IPS-11a (cell line): Measurements from ENCODE around the gene FIGNL2.
"Not testable (repeated sequence)": the region's sequence is repeated elsewhere in the genome, so short reads cannot be mapped to it uniquely, and the experiment has no call there.

Source experiments
- H3K4me3 ChIP-seq: one replicate; pipeline ENCODE4 v1.5.1; 2013; ENCODE audit warnings: low read depth, low read length, control low read depth

FIGNL2 gene

DNA sequence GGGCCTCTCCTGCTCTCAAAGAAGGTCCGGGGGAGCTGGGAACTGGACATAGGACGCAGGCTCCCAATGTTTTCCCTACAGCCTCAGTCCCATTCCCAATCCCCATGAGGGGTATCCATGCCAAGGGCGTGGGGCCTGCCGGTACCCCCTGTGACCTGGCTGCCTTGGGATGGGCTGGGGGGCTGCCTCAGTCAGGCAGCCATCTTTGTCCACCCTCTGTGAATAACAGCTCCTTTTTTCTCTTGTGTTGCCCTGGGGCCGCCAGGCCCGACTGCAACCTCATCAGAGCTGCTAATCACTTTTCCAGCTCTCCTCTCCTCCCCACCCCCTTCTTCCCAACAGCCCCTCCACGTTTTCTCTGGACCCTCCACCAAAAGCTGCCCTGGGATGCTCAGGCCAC is 11.2 kb downstream of the FIGNL2 start:
- H3K4me3 ChIP-seq = no peak overlapping the region

DNA sequence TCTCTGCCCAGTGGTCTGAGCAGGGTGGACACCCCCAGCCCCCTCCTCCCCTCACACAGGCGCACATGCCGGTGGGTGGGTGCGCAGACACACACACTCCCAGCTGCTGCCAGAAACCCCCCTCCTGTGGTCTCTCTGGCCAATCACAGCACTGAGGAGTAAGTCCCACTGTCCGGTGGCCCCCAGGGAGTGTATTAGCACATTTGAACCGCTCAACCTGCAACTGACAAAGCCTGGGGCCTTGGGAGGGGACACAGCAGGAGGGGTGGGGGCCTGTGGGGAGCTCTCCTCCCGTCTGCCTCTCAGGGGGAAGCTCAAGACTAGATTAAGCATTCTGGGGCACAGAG is 11.7 kb downstream of the FIGNL2 start:
- no peak overlapping the region for H3K4me3 ChIP-seq

DNA sequence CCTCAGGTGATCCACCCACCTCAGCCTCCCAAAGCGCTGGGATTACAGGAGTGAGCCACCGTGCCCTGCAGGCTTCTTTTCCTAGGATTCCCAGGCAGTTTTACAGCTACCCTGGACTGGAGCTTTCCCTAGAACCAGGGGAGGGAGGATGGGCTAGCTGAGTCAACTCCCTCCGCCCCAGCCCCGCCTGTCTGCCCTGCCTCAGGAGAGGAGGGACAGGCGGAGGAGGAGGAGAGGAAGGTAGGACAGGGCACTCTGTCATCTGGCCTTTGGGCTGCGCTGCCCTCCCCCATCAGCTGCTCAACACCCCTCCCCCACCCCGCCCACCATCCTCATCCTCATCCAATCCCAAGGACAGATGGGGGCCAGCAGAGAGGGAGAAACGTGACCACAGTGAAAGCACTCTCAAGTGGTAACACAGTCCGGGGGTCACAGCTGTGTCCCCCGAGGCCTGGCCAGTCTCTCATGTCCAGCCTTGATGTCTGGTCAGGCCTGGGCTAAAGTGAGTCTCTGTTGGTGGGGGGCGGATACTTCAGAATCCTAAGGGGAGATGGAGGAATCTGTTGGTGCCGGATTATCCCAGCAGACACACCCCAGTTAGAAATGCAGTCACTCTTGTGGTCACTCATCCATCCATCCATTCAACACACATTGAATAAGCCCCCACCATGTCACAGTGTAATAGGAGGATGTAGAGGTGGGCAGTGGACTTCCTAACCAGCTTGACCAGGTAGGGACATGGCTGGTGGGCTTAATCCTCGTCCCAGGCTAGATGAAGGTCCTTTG is 12.3 kb downstream of the FIGNL2 start:
- H3K4me3 ChIP-seq = no peak overlapping the region

DNA sequence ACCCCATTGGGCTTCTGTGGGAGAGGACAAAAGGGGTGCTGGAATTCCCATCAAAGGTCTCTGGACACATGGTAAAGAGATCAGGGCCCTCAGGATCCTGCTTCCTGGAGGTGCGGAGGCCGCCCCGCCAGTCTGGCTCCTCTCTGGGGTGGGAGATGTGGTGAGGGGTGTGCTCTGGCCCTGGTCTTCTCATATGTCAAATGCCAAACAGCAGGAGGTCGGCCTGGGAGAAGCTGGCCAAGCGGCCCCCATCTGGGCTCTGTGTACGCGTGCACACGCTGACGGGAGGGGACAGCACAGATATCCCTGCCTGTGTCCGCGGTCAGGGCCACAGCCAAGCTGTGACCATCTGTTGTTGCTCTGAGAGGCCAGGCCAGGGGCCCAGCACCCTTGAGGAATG is 14.1 kb downstream of the FIGNL2 start:
- H3K4me3 ChIP-seq = no peak overlapping the region

DNA sequence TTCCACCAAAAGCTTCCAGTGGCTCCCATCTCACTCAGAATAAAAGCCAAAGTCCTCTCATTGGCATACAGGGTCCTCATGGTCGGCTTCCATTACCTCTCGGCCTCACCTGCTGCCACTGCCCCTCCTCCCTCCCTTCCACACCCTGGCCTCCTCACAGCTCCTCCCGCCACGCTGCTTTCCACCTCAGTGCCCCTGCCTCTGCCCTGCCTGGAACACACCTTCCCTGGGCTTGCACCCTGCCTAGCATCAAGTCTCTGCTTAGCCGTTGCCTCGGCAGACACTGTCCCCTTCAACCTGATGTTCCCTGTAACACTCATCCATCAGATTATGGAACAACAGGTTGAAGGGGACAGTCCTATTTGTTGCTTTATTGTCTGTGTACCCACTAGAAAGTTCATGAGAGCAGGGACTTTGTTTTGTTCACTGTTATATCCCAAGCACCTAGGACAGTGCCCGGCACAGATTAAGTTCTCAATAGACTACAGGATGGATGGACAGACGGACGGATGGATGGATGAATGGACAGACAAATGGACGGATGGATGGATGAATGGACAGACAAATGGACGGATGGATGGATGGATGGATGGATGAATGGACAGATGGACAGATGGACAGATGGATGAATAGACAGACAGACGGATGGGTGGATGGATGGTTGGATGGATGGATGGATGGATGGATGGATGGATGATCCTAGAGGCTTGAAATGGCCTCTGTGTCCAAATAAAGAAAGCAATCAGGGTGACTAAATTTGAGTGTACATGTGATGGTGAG is 14.9 kb downstream of the FIGNL2 start:
- no peak overlapping the region for H3K4me3 ChIP-seq

DNA sequence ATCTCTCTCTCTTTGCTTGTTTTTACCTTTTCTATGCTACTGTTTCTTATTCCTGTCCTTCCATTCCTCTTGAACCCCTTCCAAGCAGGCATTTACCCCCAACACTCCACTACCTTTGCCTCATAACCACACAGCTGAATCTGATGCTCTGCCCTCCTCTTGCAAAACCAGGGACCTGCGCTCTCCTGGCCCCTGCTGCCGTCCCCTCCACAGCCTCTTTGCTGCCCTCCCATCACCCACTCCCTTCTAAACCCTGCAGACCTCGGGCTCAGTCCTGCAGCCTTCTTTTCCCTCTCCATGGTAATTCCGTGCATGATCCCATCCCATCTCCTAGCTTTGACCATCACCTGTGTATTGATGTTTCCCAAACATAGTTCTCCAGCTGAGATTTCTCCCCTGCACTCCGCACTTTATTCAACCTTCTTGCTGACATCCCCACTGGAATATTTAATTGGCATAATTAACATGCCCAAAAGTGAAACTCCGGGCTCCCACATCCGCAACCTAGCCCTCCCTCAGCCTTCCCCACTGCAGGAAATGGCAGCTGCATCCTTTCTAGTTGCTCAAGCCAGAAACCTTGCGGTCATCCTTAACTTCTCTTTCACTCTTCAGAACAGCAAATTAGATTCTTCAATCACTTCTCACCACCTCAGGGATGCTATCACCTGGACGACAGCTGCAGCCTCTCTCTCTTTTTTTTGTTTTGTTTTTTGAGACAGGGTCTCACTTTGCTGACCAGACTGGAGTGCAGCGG is 16.0 kb downstream of the FIGNL2 start:
- H3K4me3 ChIP-seq = no peak overlapping the region

DNA sequence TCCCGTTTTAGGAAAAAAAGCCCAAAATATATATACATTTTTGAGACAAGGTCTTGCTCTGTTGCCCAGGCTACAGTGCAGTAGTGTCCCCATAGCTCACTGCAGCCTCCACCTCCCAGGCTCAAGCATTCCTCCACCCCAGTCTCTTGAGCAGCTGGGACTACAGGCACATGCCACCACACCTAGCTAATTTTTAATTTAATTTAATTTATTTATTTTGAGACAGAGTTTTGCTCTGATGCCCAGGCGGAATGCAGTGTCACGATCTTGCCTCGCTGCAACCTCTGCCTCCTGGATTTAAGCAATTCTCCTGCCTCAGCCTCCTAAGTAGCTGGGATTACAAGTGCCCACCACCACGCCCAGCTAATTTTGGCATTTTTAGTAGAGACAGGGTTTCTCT is 16.7 kb downstream of the FIGNL2 start:
- not testable (repeated sequence) for H3K4me3 ChIP-seq

DNA sequence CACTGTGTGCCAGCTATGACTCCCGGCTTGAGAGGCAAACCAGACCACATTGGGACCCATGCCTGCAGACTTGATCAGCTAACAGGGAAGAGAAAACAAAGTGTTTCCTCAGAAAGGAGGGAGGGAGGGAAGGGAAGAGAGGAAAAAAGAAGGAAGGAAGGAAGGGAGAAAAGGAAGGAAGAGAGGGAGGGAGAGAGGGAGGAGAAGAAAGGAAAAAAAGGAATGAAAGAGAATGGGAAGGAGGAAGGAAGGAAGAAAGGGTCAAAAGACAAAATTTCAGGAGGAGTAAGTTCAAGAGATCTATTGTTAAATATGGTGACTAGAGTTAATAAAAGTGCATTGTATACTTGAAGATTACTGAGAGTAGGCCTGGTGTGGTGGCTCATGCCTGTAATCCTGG is 18.9 kb downstream of the FIGNL2 start:
- no peak overlapping the region for H3K4me3 ChIP-seq

DNA sequence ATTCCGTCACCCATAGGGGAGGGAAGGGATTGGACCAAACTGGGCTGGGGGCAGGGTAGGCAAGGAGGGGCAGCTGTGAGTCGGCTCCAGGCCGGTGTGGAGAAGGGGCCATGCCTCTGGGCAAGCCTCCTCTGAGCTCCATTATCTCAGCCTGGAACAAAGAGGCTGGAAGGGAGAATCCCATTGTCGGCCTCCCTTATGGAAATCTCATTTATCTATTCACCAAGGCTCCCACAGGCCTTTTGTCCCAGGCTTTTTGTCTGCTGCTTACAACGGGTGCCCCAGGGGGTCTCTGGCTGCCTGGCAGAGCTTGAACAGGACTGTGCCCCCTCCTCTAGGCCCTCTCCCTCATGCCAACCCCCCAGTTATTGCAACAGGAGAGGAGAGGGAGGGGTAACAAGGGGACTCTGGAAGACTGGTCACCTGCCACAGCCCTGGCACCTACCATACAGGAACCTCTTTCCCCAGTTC is 19.5 kb downstream of the FIGNL2 start:
- H3K4me3 ChIP-seq = no peak overlapping the region

DNA sequence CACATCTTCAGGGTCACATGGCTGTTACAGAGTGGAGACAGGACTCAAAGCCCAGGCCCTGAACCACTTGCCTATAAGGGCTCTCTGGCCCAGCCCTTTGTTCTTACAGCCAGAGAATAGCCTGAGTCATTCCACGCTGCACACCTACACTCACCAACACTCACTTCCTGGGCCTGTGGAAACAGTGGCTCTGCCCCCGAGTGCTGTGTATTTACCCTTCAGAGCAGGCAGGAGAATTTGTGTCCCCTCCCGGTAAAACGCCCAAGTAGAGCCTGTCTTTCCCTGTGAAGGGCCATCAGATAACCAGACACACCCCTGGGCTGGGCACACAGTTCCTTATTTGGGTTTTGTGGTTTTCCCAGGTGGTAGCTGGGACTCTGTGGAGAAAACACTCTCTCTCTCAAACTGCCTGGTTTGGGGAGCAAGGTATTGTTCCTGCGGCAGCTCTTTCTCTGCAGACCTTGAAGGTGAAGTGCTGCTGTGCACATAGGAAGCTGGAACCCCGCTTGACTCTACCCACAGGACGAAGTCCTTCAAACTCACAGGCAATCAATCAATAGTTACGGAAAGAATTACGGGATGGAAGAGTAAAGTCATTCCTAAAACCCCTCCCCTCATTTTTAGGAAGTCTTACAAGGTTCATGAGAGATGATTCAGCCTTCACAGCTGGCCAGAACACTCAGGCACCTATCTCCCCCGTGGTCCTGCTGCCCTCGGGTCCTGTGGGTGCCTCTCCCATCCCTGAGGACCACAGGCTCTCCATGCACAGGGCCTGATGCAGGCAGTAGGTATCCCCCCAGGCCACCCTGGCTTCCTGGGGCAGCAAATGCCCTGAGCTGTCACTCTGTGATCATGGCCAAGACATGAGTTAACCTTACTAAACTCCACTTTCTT is 20.3 kb downstream of the FIGNL2 start:
- H3K4me3 ChIP-seq = no peak overlapping the region

DNA sequence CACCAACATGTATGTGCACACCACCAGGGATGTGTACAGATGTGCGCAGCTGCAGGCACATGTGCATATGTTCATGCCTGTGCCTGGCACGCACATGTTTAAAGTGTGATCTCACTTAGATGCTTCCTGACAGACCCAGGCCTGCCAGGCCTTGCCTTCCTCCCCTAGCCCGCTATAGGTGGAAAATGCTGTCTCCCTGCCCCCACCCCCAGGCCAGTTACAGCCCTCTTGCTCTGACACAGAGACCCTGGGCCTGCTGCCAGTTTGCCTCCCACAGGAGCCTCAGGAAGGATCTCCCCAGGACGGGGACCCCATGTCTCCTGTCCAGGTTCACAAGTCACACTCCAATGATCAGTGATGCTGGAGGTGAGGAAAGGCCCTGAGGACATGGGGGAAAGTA is 21.6 kb downstream of the FIGNL2 start:
- H3K4me3 ChIP-seq = no peak overlapping the region

DNA sequence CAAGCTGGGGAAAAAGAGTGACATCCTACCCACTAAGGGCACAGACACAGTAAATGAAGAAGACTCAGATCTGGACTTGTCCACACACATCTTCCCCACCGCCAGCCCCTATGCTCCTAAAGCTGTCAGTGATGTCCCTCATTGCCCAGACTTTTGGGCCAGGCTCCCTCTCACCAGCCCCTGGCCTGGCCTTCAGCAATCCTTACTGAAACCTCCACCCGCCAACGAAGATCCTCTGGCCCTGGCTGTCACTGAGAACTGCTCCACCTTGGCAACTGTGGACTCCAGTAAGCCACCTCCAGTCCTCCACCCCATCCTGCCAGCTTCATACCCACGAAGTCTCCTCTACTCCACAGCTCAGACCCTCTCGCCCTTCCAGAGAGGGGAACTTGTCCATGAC is 23.3 kb downstream of the FIGNL2 start:
- no peak overlapping the region for H3K4me3 ChIP-seq

DNA sequence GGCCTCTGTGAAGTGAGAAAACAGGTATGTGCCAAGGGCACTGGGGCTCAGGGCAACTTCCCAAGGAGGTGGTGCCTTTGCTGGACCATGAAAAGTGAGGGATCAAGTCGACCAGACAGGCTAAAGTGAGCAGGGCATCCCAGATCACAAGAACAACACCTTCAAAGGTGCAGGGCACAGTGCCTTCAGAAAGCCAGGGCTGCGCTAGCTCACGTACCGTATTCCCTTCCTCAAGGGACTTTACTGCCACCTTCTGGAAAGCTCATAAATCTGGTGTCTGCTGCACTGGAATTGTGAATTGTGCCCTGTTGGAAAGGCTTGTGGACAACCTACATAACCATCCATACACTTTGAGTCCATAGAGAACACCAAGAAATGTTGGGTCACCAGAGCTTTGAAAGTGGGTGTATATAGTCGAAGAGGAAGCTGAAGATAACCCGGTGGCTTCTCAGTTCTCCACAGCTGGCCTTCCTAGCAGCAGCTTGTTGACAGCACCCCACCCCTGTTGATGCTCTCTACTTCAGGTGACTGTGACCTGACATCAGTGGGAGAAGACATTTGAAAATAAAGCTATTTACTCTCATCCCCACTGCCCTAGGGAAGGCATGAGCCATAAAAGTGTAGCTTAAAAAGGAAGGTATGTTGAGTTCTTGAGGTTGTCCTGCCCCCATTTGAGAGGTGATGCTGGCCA is 24.5 kb downstream of the FIGNL2 start:
- no peak overlapping the region for H3K4me3 ChIP-seq

DNA sequence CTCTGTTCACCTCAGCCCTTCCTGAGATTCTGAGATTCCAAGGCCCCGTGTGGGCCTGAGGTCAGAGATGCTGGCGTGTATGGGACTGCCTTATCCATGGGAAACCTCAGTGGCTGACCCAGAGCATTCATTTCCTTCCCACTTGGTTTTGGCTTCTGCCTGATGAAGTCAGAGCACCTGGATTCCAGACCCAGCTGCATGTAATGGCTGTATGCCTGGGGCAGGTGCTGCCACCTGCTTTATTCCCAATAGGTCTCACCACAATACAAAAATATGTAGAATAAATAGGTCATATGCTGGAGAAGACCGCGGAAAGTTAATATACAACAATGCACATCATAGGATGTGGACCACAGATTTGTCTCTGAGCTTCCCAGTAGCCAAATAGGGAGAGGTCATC is 25.6 kb downstream of the FIGNL2 start:
- no peak overlapping the region for H3K4me3 ChIP-seq

DNA sequence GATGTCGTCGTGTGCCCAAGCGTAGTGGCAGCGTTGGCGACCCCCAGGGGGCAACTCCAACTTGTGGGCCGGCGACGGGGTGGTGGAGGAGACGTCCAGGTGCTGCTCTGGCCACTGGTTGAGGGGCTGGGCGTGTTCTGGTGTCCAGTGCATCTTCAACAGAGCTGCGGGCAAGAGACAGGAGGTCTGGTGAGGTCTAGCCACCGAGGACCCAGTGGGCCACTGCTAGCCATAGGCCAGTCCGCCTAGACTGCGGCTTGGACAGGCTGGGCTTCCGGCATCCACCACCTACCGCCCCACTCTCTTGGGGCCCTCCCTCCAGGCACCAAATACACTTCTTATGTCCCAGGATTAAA is 26.3 kb downstream of the FIGNL2 start:
- peak overlapping the region; percentile 28 for H3K4me3 ChIP-seq

DNA sequence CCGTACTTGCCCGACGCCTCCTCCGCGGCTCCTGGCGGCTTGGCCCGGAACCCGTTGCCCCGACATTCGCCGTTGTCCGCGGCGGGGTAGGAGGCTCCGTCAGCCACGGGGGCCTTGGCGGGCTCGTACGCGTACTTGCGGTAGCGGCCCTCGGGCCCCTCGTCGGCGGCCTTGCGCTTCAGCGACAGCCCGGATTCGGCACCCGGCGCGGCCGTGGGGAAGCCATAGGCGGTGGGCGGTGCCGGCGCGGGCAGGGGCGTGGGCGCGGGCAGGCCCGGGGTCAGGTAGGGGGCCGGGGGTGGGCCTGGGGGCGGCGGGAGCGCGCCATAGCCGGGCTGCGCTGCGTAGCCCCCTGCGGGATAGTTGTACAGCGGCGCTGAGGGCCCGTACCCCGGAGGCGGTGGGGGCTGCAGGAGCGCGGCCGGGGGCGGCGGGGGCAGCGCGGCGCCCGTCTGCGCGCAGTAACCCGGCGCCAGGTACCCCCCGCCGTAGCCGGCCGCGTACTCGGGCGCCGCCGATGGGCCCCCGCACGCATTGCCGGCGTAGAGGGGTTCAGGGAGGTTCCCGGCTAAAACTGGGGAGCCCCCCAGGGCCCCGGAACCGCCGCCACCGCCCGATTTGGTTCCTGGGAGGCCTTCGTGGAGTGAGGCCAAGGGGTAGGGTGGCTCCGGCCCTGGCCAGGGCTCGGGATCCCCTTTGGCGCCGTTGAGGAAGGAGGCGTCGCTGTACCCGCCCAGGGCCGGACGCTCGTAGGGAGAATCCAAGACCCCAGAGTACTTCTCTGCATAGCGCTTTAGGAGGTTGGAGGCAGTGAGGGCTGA is 26.9 kb downstream of the FIGNL2 start:
- peak overlapping the region; percentile 73 for H3K4me3 ChIP-seq

DNA sequence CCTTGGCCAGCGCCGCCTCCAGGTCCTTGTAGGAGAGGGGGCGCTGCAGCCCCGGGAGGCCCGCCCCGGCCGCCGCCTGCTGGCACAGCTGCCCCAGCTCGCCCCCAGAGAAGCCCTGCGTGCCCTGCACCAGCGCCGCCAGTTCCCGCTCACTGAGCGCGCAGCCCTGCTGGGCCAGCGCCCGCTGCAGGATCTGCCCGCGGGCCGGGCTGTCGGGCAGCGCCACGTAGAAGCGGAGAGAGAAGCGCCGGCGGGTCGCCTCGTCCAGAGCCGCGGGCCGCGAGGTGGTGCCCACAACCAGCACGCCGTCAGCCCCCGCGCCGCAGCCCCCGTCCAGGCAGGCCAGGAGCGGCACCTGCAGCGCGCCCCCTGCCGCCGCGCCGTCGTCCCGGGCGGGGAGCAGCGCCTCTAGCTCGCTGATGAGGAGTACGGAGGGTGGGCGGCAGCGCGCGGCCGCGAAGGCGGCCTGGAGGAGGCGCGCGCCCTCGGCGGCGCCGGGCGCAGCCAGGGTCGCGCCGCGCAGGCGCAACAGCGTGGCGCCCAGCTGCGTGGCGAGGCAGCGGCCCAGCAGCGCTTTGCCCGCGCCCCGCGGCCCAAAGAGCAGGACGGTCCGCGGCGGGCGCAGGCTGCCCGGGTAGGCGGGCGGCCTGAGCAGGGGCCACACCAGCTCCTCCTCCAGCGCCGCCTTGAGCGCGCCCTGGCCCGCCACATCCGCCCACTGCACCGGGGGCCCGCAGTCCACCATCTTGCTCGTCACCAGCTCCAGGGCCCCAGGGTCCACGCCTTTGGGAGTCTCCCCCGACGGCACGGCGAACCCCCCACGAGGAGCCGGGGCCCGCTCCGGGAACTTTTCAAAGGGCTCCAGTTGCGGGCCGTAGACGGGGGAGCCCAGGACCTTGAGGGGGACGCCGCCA is 27.7 kb downstream of the FIGNL2 start:
- peak overlapping the region; percentile 73 for H3K4me3 ChIP-seq
